ENCODE results near the gene C15orf39.
"Not testable (repeated sequence)": the region's sequence is repeated elsewhere in the genome, so short reads cannot be mapped to it uniquely, and the experiment has no call there.

DNA sequence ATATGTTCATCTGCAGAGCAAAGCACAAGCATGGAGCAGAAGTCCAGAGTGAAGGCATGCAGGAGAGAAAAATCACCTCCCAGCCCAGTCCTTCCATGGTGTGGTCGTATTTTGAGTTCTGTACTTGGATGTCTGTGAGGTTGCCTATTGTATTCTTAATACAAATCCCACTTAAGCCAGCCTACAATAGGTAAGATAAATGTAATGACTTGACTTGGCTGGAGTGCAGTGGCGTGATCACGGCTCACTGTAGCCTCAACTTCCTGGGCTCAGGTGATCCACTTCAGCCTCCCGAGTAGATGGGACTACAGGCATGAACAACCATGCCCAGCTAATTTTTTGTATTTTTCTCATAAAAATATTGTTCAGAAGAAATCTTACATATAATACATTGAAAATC, 49.7 kb downstream of the C15orf39 start:
- not testable (repeated sequence) for TF ChIP-seq POLR2A, POLR2AphosphoS5 (IDR thresholded peaks at IDR 0.05)
- TF ChIP-seq, protein P1, sequence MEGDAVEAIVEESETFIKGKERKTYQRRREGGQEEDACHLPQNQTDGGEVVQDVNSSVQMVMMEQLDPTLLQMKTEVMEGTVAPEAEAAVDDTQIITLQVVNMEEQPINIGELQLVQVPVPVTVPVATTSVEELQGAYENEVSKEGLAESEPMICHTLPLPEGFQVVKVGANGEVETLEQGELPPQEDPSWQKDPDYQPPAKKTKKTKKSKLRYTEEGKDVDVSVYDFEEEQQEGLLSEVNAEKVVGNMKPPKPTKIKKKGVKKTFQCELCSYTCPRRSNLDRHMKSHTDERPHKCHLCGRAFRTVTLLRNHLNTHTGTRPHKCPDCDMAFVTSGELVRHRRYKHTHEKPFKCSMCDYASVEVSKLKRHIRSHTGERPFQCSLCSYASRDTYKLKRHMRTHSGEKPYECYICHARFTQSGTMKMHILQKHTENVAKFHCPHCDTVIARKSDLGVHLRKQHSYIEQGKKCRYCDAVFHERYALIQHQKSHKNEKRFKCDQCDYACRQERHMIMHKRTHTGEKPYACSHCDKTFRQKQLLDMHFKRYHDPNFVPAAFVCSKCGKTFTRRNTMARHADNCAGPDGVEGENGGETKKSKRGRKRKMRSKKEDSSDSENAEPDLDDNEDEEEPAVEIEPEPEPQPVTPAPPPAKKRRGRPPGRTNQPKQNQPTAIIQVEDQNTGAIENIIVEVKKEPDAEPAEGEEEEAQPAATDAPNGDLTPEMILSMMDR (IDR thresholded peaks at IDR 0.05), result not testable (repeated sequence)

Measured in prostate gland (tissue), 2 donors.